ENCODE data around the gene HGS.

DNA sequence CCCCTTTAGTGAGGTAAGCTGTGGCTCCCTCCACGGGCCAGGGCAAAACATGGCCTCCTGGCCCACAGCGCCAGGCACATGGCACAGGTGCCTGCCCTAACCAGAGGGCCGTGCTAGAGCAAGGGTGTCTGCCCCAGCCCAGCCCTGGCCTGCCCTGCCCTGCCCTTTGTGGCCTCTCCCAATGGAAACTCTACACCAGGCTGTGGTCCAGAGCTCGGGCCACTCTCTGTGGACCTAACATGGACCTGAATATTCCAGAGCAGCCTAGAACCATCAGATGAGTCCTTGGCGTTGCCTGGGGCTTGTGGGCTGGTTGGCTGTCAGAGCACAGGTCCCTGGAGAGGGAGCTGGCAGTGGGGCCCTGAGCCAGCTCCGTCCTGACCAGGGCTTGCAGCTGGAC lies 11.4 kb downstream of the HGS start:
- TF ChIP-seq, protein P1, sequence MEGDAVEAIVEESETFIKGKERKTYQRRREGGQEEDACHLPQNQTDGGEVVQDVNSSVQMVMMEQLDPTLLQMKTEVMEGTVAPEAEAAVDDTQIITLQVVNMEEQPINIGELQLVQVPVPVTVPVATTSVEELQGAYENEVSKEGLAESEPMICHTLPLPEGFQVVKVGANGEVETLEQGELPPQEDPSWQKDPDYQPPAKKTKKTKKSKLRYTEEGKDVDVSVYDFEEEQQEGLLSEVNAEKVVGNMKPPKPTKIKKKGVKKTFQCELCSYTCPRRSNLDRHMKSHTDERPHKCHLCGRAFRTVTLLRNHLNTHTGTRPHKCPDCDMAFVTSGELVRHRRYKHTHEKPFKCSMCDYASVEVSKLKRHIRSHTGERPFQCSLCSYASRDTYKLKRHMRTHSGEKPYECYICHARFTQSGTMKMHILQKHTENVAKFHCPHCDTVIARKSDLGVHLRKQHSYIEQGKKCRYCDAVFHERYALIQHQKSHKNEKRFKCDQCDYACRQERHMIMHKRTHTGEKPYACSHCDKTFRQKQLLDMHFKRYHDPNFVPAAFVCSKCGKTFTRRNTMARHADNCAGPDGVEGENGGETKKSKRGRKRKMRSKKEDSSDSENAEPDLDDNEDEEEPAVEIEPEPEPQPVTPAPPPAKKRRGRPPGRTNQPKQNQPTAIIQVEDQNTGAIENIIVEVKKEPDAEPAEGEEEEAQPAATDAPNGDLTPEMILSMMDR (IDR thresholded peaks at IDR 0.05), result no peak
- no peak for TF ChIP-seq POLR2A (IDR thresholded peaks at IDR 0.05)

Data from body of pancreas (tissue), 4 donors.